ENCODE data around the gene SGCD. TPM values are rescaled to one million over a fixed set of nuclear protein-coding genes. Genes with fewer than 3 reads are reported as not detected.

SGCD gene
- total RNA-seq, 1 donor from 2014 or later, result 2.8 TPM

GRCh38 chr5:156774273-156774672, 447.3 kb downstream of the SGCD start:
- no peak for DNase-seq (ENCODE audit: low spot score)

- no peak for DNase-seq (ENCODE audit: low spot score)
These were observed 451.3 kb downstream of the SGCD start for GRCh38 chr5:156778139-156778706.

- DNase-seq (ENCODE audit: low spot score), result no peak
These were observed 451.8 kb downstream of the SGCD start for GRCh38 chr5:156778752-156779151.

GRCh38 chr5:156779436-156779835, 452.5 kb downstream of the SGCD start:
- DNase-seq (ENCODE audit: low spot score), result no peak

- no peak for DNase-seq (ENCODE audit: low spot score)
These were observed 456.1 kb downstream of the SGCD start for GRCh38 chr5:156783092-156783491.

- no peak for DNase-seq (ENCODE audit: low spot score)
These were observed 467.7 kb downstream of the SGCD start for GRCh38 chr5:156794687-156795086.

GRCh38 chr5:156798201-156798600, 471.2 kb downstream of the SGCD start:
- no peak for DNase-seq (ENCODE audit: low spot score)

GRCh38 chr5:156799171-156799570, 472.2 kb downstream of the SGCD start:
- DNase-seq (ENCODE audit: low spot score), result no peak

- no peak for DNase-seq (ENCODE audit: low spot score)
These were observed 474.0 kb downstream of the SGCD start for GRCh38 chr5:156800929-156801328.

GRCh38 chr5:156802501-156802900, 475.5 kb downstream of the SGCD start:
- DNase-seq (ENCODE audit: low spot score), result no peak

- DNase-seq (ENCODE audit: low spot score), result no peak
These were observed 476.4 kb downstream of the SGCD start for GRCh38 chr5:156803404-156803803.

- no peak for DNase-seq (ENCODE audit: low spot score)
These were observed 486.0 kb downstream of the SGCD start for GRCh38 chr5:156812959-156813358.

GRCh38 chr5:156815988-156816599, 489.1 kb downstream of the SGCD start:
- DNase-seq (ENCODE audit: low spot score), result no peak

Measured in ureter (tissue), 1 donor.